Measurements from ENCODE around the gene WDR41.
"Not testable (repeated sequence)": the region's sequence is repeated elsewhere in the genome, so short reads cannot be mapped to it uniquely, and the experiment has no call there.

Gene WDR41

DNA sequence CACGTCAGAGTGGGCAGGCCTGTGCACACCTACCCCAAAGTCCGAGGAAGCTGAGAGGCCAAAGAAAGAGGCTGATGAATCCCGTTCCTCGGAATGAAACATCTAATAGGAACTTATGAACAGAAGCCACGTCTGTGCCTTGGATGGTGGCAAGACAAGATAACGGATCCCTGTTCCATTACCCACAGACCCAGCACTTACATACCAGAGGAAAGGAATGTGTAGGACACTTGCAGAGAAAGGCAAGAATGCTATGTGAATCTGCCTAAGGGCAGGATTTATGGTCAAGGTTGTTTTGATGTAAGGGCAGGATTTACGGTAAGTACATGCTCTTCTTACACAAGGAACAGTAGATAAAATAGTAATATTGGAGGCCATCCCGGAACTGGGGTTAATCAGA is 93.2 kb downstream of the WDR41 start:
- no peak for DNase-seq

DNA sequence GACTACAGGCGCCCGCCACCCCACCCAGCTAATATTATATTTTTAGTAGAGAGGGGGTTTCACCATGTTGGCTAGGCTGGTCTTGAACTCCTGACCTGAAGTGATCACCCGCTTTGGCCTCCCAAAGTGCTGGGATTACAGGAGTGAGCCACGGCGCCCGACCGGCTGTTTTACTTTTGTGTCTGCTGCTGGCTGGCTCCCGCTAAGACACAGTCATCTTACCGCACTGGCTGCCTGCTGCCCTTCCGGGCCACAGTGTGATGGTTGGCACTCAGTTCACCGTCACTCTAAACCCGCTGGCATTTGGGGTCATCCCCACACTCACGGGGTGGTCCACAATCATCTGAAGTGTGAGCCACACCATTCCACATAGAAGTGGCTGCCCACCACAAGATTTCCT is 93.7 kb downstream of the WDR41 start:
- DNase-seq = no peak

DNA sequence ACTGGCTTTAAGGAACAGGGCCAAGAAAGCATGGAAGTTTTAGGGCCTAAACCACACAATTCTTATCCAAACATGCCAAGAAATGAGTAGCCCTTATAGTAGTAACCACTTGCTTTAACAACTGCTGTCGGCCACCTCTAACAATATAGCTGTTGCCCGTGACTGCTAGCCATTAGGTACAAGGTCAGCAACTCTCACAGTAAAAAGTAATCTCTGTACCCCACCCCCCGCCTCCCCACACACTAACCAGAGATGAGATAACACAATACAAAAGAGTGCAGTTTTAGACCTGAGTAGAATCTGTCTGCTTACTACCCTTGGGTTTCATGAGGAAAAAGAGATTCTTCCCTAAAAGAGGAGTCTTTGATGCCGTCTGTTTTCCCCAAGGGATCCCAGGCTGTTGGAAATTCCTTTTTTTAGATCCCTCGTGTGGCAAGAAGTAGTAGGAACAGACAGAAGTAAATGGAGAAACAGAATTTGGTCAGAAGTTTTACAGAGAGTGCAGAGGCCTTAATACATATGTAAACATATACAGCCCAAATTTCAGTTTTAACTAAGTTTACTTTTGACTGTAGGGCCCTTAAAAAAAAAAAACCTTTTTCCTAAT is 94.3 kb downstream of the WDR41 start:
- DNase-seq = no peak

DNA sequence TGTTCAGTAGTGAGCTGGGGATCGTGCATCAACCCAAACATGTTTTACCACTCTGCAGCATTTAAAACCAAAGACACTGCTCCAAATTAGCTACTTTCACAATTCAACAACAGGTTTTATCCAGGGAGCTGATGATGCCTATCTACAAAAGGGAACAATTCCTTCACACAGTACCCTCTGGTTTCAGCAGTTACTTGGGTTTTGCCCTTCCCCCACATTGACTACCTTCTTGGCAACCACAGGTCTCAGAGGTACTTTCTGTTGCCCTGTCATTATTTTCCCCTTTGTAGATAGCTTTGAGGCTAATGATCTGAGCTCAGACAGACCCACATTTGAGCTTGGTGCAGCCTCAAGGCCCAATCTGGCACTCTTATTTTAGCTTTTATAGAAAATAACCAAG is 96.1 kb downstream of the WDR41 start:
- DNase-seq = no peak

GRCh38 chr5:77394064-77394715 is 97.9 kb downstream of the WDR41 start:
- DNase-seq = no peak

- DNase-seq = no peak
These were observed 100.8 kb downstream of the WDR41 start for GRCh38 chr5:77391240-77391765.

DNA sequence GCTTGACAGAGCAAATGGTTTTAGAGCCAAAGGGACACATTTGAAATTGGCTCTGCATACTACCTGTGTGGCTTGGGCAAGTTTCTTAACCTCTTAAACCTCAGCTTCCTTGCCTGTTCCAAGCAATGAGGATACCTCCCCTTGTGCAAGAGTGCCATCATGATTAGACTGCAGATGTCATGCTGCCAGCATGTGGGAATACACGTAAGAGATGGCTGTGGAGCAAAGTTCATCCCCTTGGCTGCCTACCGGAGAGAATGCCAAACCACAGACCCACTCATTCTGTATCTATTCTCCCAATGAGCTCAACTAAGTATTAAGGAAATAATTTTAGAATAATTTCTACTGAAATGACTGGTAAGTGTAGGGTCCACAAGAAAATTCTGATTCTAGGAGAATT is 101.3 kb downstream of the WDR41 start:
- DNase-seq = no peak

DNA sequence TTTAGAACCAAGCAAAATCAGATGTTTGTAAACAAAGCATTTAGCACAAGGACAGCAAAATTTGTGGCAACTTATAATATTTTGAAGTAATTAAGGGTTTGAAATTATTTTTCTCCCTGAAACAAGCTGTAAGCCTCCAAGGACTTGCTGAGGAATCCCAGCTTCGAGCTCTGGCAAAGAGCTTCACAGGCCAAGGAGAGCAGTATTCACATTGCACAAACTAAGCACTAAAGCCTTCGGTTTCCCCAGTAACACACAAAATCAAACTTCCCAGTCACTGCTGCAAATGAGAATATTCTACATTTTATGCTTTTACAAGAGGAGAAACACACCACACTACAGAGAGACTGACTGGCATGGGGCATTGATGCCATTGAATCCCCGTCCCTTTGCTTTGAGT is 101.9 kb downstream of the WDR41 start:
- no peak for DNase-seq

- no peak for DNase-seq
These were observed 102.4 kb downstream of the WDR41 start for GRCh38 chr5:77389746-77390145.

DNA sequence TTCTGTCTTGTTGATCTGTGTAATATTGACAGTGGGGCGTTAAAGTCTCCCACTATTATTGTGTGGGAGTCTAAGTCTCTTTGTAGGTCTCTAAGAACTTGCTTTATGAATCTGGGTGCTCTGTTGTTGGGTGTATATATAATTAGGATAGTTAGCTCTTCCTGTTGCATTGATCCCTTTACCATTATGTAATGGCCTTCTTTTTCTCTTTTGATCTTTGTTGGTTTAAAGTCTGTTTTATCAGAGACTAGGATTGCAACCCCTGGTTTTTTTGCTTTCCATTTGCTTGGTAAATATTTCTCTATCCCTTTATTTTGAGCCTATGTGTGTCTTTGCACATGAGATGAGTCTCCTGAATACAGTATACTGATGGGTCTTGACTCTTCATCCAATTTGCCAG is 105.8 kb downstream of the WDR41 start:
- DNase-seq = not testable (repeated sequence)

DNA sequence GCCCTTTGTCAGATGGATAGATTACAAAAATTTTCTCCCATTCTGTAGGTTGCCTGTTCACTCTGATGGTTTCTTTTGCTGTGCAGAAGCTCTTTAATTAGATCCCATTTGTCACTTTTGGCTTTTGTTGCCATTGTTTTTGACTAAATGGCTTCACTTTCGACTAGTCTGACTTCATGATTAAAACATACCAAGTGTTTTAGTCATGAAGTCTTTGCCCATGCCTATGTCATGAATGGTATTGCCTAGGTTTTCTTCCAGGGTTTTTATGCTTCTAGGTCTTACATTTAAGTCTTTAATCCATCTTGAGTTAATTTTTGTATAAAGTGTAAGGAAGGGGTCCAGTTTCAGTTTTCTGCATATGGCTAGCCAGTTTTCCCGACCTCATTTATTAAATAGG is 108.8 kb downstream of the WDR41 start:
- DNase-seq = not testable (repeated sequence)
